A549 treated with AZD9567 at 1 μM for 4 hours (cell line): ENCODE measurements around the gene BET1L. TPM values are rescaled to one million over a fixed set of nuclear protein-coding genes. Genes with fewer than 3 reads are reported as not detected.

Experiments
- total RNA-seq: library from RNA; stranded (reverse); fragments of 200-300 nt; extraction: Qiagen RNA extraction; gene quantifications from 5 replicates; pipeline ENCODE4 v1.2.3, GENCODE V29; 2022; ENCODE audit not compliant: insufficient read depth

The BET1L gene
- total RNA-seq, result 41.9 to 51.9 TPM (median 49.4 TPM) in 5 replicates

GRCh38 chr11:207208-207862 is at the start of gene BET1L, which contains the start of gene RIC8A:
Gene BET1L (minus strand): TSS chr11:207399. CDS start chr11:207321, 78 bp downstream.
Gene RIC8A (plus strand): TSS chr11:207708. CDS start chr11:208855, 1,147 bp downstream.

GRCh38 chr11:236774-237767 is 29.9 kb upstream of the BET1L start, which contains the start of gene PSMD13:
Gene PSMD13 (plus strand): TSS chr11:236976. CDS start chr11:237050, 74 bp downstream.

GRCh38 chr11:235997-236773 is 29.0 kb upstream of the BET1L start, which contains the start of gene SIRT3:
Gene SIRT3 (minus strand): TSS chr11:236342. CDS start chr11:236328, 14 bp downstream.

GRCh38 chr11:192674-193128 is 14.5 kb downstream of the BET1L start, which contains the start of gene SCGB1C1:
Gene SCGB1C1 (plus strand): TSS chr11:193078. CDS start chr11:193100, 22 bp downstream.

Other genes with a start within 250 kb of the BET1L start
- gene SCGB1C1, start 14.3 kb downstream of the BET1L start, total RNA-seq, result not detected in 5 replicates
- 116 to 124 TPM (median 119 TPM) in 5 replicates for gene RIC8A, start 309 bp upstream of the BET1L start, total RNA-seq
- gene SIRT3, start 28.9 kb upstream of the BET1L start, total RNA-seq, result 19.5 to 22.8 TPM (median 21.8 TPM) in 5 replicates
- gene PSMD13, start 29.6 kb upstream of the BET1L start, total RNA-seq, result 159 to 219 TPM (median 173 TPM) in 5 replicates
- gene NLRP6, start 71.0 kb upstream of the BET1L start, total RNA-seq, result not detected in 5 replicates
- 4.7 to 14.4 TPM (median 13.1 TPM) in 5 replicates for gene PGGHG, start 81.7 kb upstream of the BET1L start, total RNA-seq
- gene IFITM5, start 92.1 kb upstream of the BET1L start, total RNA-seq, result not detected in 5 replicates
- gene IFITM2, start 100.4 kb upstream of the BET1L start, total RNA-seq, result 44.1 to 65.8 TPM (median 59.9 TPM) in 5 replicates
- gene IFITM1, start 106.6 kb upstream of the BET1L start, total RNA-seq, result 0.21 to 0.61 TPM (median 0.40 TPM) in 4 of 5 replicates, not detected in the other
- 25.9 to 31.4 TPM (median 29.6 TPM) in 5 replicates for gene IFITM3, start 113.5 kb upstream of the BET1L start, total RNA-seq
- gene B4GALNT4, start 162.1 kb upstream of the BET1L start, total RNA-seq, result 3.5 to 19.5 TPM (median 16.4 TPM) in 5 replicates
- gene PKP3, start 186.8 kb upstream of the BET1L start, total RNA-seq, result 23.1 to 36.9 TPM (median 34.3 TPM) in 5 replicates
- gene SIGIRR, start 207.6 kb upstream of the BET1L start, total RNA-seq, result 56.8 to 95.7 TPM (median 89.6 TPM) in 5 replicates
- gene ANO9, start 234.6 kb upstream of the BET1L start, total RNA-seq, result 0.84 to 1.3 TPM (median 0.85 TPM) in 4 of 5 replicates, not detected in the other
- 43.9 to 53.0 TPM (median 47.6 TPM) in 5 replicates for gene PTDSS2, start 242.9 kb upstream of the BET1L start, total RNA-seq